GM23338 (cell line): ENCODE data around the gene NRCAM. TPM values are rescaled to one million over a fixed set of nuclear protein-coding genes. Genes with fewer than 3 reads are reported as not detected.

Experiments used
- ATAC-seq: fragments of 200-7000 bp; cut with Tn5 transposase; 3 replicates; pipeline ENCODE4 v1.9.1; 2020
- DNase-seq: peaks from one replicate; pipeline ENCODE4 v3.0.0-alpha.2; 2015; ENCODE audit warnings: low spot score
- H2AFZ ChIP-seq: fragments of 200-600 bp; sonication (generic); 2 replicates; pipeline ENCODE4 v1.8.0; 2016; ENCODE audit warnings: antibody characterized with exemption, mild to moderate bottlenecking, moderate library complexity
- H3F3A ChIP-seq: fragments of 200-600 bp; sonication (generic); replicated peaks from 2 replicates; pipeline ENCODE4 v1.8.0; 2017; ENCODE audit warnings: antibody characterized with exemption, mixed run types, low read depth
- H3K27ac ChIP-seq: fragments of 200-600 bp; sonication (generic); 2 replicates; pipeline ENCODE4 v1.6.1; 2016; ENCODE audit warnings: low read depth
- H3K27me3 ChIP-seq: fragments of 200-600 bp; sonication (generic); 2 replicates; pipeline ENCODE4 v1.8.0; 2016; ENCODE audit warnings: mild to moderate bottlenecking, mixed run types, moderate library complexity; ENCODE audit not compliant: insufficient read depth
- H3K36me3 ChIP-seq: fragments of 200-600 bp; sonication (generic); 2 replicates; pipeline ENCODE4 v1.8.0; 2016; ENCODE audit warnings: mild to moderate bottlenecking; ENCODE audit not compliant: insufficient read depth
- H3K4me1 ChIP-seq: fragments of 200-600 bp; sonication (generic); 2 replicates; pipeline ENCODE4 v1.8.0; 2016; ENCODE audit warnings: mild to moderate bottlenecking, moderate library complexity; ENCODE audit not compliant: insufficient read depth
- H3K4me2 ChIP-seq: fragments of 200-600 bp; sonication (generic); 2 replicates; pipeline ENCODE4 v1.7.1; 2017; ENCODE audit warnings: mixed run types
- H3K4me3 ChIP-seq: fragments of 200-600 bp; sonication (generic); 2 replicates; pipeline ENCODE4 v1.6.1; 2016; ENCODE audit warnings: mixed run types
- H3K79me2 ChIP-seq: fragments of 200-600 bp; sonication (generic); replicated peaks from 2 replicates; pipeline ENCODE4 v1.8.0; 2017; ENCODE audit warnings: mild to moderate bottlenecking; ENCODE audit not compliant: insufficient read depth
- H3K9me2 ChIP-seq: fragments of 200-600 bp; sonication (generic); 2 replicates; pipeline ENCODE4 v1.8.0; 2017; ENCODE audit not compliant: insufficient read depth
- H4K20me1 ChIP-seq: fragments of 200-600 bp; sonication (generic); replicated peaks from 2 replicates; pipeline ENCODE4 v1.8.0; 2017; ENCODE audit warnings: mild to moderate bottlenecking; ENCODE audit not compliant: insufficient read depth
- H3K27ac Mint-ChIP-seq: 2 replicates; pipeline ENCODE4 v1.8.0; 2020; ENCODE audit warnings: inconsistent platforms, mild to moderate bottlenecking, moderate library complexity, mixed read lengths
- H3K27me3 Mint-ChIP-seq: 3 replicates; pipeline ENCODE4 v1.8.0; 2022; ENCODE audit warnings: low read depth, mild to moderate bottlenecking, moderate library complexity, mixed read lengths, inconsistent platforms; ENCODE audit not compliant: insufficient read depth, poor library complexity
- H3K36me3 Mint-ChIP-seq: 3 replicates; pipeline ENCODE4 v1.8.0; 2021; ENCODE audit warnings: low read depth, mild to moderate bottlenecking, inconsistent platforms, moderate library complexity, mixed read lengths
- H3K4me1 Mint-ChIP-seq: 3 replicates; pipeline ENCODE4 v1.8.0; 2020; ENCODE audit warnings: mild to moderate bottlenecking, inconsistent platforms, mixed read lengths
- H3K4me3 Mint-ChIP-seq: 3 replicates; pipeline ENCODE4 v1.8.0; 2021; ENCODE audit warnings: moderate library complexity, mild to moderate bottlenecking, inconsistent platforms, mixed read lengths
- H3K9me3 Mint-ChIP-seq: 3 replicates; pipeline ENCODE4 v1.8.0; 2020; ENCODE audit warnings: moderate library complexity, mild to moderate bottlenecking, inconsistent platforms, mixed read lengths
- CREB1 ChIP-seq: fragments of 250-450 bp; sonication (Bioruptor Pico); IDR thresholded peaks from 2 replicates; pipeline ENCODE4 v1.5.0; 2020; ENCODE audit warnings: low read depth, mild to moderate bottlenecking, moderate library complexity
- CTCF ChIP-seq, 2 experiments: fragments of 200-600 bp in 1 of 2; sonication (generic) in 1 of 2; conservative IDR thresholded peaks; 2 replicates each; pipeline versions ENCODE4 v1.5.1 to v1.6.1; 2016 to 2017; ENCODE audit warnings: antibody characterized with exemption in 2 of 2, low read depth in 2 of 2, mild to moderate bottlenecking in 2 of 2, moderate library complexity in 1 of 2
- ETS1 ChIP-seq: IDR thresholded peaks from 2 replicates; pipeline ENCODE4 v1.6.1; 2016; ENCODE audit warnings: antibody characterized with exemption
- EZH2 ChIP-seq: fragments of 200-600 bp; sonication (generic); IDR thresholded peaks from one replicate; pipeline ENCODE4 v1.8.0; 2017; ENCODE audit warnings: antibody characterized with exemption, mild to moderate bottlenecking, low read depth; ENCODE audit not compliant: unreplicated experiment
- EZH2phosphoT487 ChIP-seq: fragments of 200-600 bp; sonication (generic); IDR thresholded peaks from one replicate; pipeline ENCODE4 v1.8.1; 2018; ENCODE audit warnings: antibody characterized with exemption; ENCODE audit not compliant: unreplicated experiment
- JUNB ChIP-seq: IDR thresholded peaks from one replicate; pipeline ENCODE4 v1.6.1; 2016; ENCODE audit warnings: antibody characterized with exemption; ENCODE audit not compliant: unreplicated experiment
- NANOG ChIP-seq: IDR thresholded peaks from 2 replicates; pipeline ENCODE4 v1.6.1; 2016; ENCODE audit warnings: antibody characterized with exemption, borderline replicate concordance
- POLR2AphosphoS5 ChIP-seq: IDR thresholded peaks from 2 replicates; pipeline ENCODE4 v1.6.1; 2016; ENCODE audit warnings: antibody characterized with exemption, low read depth
- REST ChIP-seq: IDR thresholded peaks from one replicate; pipeline ENCODE4 v1.6.1; 2018; ENCODE audit warnings: antibody characterized with exemption; ENCODE audit not compliant: unreplicated experiment
- STAT1 ChIP-seq: IDR thresholded peaks from one replicate; pipeline ENCODE4 v1.6.1; 2016; ENCODE audit warnings: antibody characterized with exemption; ENCODE audit not compliant: unreplicated experiment
- ZNF114 ChIP-seq: fragments of 250-450 bp; sonication (Bioruptor Pico); IDR thresholded peaks from 2 replicates; pipeline ENCODE4 v1.5.0; 2020; ENCODE audit warnings: mild to moderate bottlenecking, moderate library complexity
- ZNF331 ChIP-seq: fragments of 250-450 bp; sonication (Bioruptor Pico); IDR thresholded peaks from 2 replicates; pipeline ENCODE4 v1.5.0; 2020; ENCODE audit warnings: low read depth, mild to moderate bottlenecking, moderate library complexity
- polyA plus RNA-seq: library from polyadenylated mRNA; unstranded; fragments of >200 nt; fragmentation: Nextera tagmentation; extraction: Ambion mirVana; gene quantifications from 2 replicates; pipeline ENCODE4 v1.2.1, GENCODE V29; 2016
- total RNA-seq: library from RNA; depleted of rRNA; stranded (reverse); fragments of >200 nt; shearing (Covaris generic); gene quantifications from 2 replicates; pipeline ENCODE4 v1.2.3, GENCODE V29; 2014
- TF ChIP-seq, protein P1 (sequence below): fragments of 250-450 bp; sonication (Bioruptor Pico); IDR thresholded peaks from 2 replicates; pipeline ENCODE4 v1.5.0; 2020; ENCODE audit warnings: mild to moderate bottlenecking, moderate library complexity

NRCAM gene
- total and polyA plus RNA-seq, 2 experiments from 2014 or later = 2.5 to 6.8 TPM

GRCh38 chr7:108128514-108128913 lies 327.7 kb downstream of the NRCAM start:
- no peaks in the 10 kb centered on the region for H4K20me1 ChIP-seq
- no peaks in the 10 kb centered on the region for H3K79me2 ChIP-seq
- Mint-ChIP-seq H3K4me1 (peaks cover 4% of the 10 kb centered on the region; the same call in 2 of the 3 replicates), H3K4me3 (no peak overlapping the region), H3K27me3 (no peaks in the 10 kb centered on the region), H3K36me3 (no peaks in the 10 kb centered on the region), H3K9me3 (no peaks in the 10 kb centered on the region), H3K27ac (no peak overlapping the region)
- no peaks in the 10 kb centered on the region for H3K4me1 ChIP-seq
- no peaks in the 10 kb centered on the region for H3K9me2 ChIP-seq
- no peaks in the 10 kb centered on the region for H3K36me3 ChIP-seq
- no peak overlapping the region for H2AFZ ChIP-seq
- no peak overlapping the region for H3K4me2 ChIP-seq
- DNase-seq = no peak
- no peaks in the 10 kb centered on the region for H3K27me3 ChIP-seq
- no peaks in the 10 kb centered on the region for H3F3A ChIP-seq
- TF ChIP-seq CREB1 (CRISPR knock-in tag) = no peak
- no peak for TF ChIP-seq REST
- TF ChIP-seq ZNF114 (CRISPR knock-in tag) = no peak
- TF ChIP-seq CTCF (conservative IDR thresholded peaks at IDR 0.05; ENCODE audit: low read depth in 2 of 2) = no peak
- TF ChIP-seq STAT1 = no peak
- no peak for TF ChIP-seq POLR2AphosphoS5
- TF ChIP-seq ETS1 = no peak
- no peak for TF ChIP-seq EZH2
- no peak for TF ChIP-seq JUNB
- TF ChIP-seq EZH2phosphoT487 = no peak
- TF ChIP-seq ZNF331 (CRISPR knock-in tag) = no peak
- TF ChIP-seq, protein P1, sequence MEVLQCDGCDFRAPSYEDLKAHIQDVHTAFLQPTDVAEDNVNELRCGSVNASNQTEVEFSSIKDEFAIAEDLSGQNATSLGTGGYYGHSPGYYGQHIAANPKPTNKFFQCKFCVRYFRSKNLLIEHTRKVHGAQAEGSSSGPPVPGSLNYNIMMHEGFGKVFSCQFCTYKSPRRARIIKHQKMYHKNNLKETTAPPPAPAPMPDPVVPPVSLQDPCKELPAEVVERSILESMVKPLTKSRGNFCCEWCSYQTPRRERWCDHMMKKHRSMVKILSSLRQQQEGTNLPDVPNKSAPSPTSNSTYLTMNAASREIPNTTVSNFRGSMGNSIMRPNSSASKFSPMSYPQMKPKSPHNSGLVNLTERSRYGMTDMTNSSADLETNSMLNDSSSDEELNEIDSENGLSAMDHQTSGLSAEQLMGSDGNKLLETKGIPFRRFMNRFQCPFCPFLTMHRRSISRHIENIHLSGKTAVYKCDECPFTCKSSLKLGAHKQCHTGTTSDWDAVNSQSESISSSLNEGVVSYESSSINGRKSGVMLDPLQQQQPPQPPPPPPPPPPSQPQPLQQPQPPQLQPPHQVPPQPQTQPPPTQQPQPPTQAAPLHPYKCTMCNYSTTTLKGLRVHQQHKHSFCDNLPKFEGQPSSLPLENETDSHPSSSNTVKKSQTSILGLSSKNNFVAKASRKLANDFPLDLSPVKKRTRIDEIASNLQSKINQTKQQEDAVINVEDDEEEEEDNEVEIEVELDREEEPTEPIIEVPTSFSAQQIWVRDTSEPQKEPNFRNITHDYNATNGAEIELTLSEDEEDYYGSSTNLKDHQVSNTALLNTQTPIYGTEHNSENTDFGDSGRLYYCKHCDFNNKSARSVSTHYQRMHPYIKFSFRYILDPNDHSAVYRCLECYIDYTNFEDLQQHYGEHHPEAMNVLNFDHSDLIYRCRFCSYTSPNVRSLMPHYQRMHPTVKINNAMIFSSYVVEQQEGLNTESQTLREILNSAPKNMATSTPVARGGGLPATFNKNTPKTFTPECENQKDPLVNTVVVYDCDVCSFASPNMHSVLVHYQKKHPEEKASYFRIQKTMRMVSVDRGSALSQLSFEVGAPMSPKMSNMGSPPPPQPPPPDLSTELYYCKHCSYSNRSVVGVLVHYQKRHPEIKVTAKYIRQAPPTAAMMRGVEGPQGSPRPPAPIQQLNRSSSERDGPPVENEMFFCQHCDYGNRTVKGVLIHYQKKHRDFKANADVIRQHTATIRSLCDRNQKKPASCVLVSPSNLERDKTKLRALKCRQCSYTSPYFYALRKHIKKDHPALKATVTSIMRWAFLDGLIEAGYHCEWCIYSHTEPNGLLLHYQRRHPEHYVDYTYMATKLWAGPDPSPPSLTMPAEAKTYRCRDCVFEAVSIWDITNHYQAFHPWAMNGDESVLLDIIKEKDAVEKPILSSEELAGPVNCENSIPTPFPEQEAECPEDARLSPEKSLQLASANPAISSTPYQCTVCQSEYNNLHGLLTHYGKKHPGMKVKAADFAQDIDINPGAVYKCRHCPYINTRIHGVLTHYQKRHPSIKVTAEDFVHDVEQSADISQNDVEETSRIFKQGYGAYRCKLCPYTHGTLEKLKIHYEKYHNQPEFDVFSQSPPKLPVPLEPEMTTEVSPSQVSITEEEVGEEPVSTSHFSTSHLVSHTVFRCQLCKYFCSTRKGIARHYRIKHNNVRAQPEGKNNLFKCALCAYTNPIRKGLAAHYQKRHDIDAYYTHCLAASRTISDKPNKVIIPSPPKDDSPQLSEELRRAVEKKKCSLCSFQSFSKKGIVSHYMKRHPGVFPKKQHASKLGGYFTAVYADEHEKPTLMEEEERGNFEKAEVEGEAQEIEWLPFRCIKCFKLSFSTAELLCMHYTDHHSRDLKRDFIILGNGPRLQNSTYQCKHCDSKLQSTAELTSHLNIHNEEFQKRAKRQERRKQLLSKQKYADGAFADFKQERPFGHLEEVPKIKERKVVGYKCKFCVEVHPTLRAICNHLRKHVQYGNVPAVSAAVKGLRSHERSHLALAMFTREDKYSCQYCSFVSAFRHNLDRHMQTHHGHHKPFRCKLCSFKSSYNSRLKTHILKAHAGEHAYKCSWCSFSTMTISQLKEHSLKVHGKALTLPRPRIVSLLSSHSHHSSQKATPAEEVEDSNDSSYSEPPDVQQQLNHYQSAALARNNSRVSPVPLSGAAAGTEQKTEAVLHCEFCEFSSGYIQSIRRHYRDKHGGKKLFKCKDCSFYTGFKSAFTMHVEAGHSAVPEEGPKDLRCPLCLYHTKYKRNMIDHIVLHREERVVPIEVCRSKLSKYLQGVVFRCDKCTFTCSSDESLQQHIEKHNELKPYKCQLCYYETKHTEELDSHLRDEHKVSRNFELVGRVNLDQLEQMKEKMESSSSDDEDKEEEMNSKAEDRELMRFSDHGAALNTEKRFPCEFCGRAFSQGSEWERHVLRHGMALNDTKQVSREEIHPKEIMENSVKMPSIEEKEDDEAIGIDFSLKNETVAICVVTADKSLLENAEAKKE (CRISPR knock-in tag) = no peak
- no peak for TF ChIP-seq NANOG
- no peak for ATAC-seq
- no peak overlapping the region for H3K27ac ChIP-seq
- no peak overlapping the region for H3K4me3 ChIP-seq
